Activated CD8-positive, alpha-beta memory T cell treated with anti-CD3 and anti-CD28 coated beads for 48 hours (primary cell): ENCODE data around the gene HOXA3.

ENCODE experiments used
- DNase-seq, 3 experiments: peaks; one replicate each; pipeline ENCODE4 v3.0.0-alpha.2; 2020; ENCODE audit warnings: low read depth in 2 of 3, low spot score in 2 of 3

Gene HOXA3

GRCh38 chr7:27106181-27106900 is 46.0 kb downstream of the HOXA3 start:
- no peak for DNase-seq

- DNase-seq, result no peak
Observed at GRCh38 chr7:27105301-27106031, 46.9 kb downstream of the HOXA3 start.

GRCh38 chr7:27104341-27105058 is 47.9 kb downstream of the HOXA3 start:
- no peak for DNase-seq

- no peak for DNase-seq
Observed at GRCh38 chr7:27103489-27104226, 48.7 kb downstream of the HOXA3 start.

GRCh38 chr7:27102581-27103442 is 49.6 kb downstream of the HOXA3 start, which contains the start of gene HOXA2:
TSS of gene HOXA2 (minus strand) at chr7:27102683. CDS start at chr7:27102500, 183 bp downstream.
- no peak for DNase-seq

DNA sequence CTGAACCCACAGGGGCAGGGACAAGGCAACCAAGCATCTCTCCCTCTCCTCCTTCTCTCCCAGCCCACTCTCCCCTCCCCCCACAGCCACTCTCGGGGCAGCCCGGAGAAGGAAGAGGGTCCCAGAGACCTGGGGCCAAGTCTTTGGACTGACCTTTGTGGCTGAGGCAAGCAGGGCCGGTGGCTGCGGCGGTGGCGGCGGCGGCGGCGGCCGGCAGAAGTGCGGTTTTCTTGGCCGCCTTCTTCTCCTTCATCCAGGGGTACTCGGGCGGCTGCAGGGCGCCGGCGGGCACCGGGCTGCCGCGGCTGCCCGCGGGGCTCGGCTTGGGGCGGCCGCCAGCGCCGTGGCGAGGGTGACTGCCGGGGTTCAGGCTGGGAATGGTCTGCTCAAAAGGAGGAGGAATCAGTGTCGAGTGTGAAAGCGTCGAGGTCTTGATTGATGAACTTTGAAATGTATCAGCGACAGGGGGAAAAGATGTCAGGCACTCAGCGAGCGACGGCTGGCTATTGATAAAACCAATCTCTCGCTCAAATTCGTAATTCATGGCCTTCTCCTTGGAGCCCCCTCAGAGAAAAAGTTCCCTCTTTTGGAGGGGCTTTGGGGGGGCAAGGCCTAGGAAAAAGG is 50.3 kb downstream of the HOXA3 start:
- no peak for DNase-seq

GRCh38 chr7:27101171-27101956 is 51.0 kb downstream of the HOXA3 start:
- no peak for DNase-seq

DNA sequence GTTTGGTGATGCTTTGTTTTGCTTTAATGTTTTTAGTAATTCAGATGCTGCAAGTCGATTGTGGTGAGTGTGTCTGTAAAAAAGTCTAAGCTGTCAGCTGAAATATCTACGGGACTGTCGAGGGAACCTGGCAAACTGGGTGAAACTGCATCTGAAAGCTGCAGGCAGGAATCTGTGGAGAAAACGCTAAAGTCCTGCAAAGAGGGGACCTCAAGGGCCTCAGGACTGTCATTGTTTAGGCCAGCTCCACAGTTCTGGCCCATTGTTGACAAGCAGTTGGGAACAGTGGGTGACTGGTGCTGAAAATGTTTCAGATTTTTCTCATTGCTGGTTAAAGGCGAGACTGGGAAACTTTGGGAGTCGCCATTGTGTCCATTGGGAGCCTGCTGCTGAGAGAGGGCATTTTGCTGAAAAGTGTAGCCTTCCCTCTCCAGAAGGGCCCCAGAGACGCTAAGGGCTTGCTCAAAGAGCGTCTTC is 51.7 kb downstream of the HOXA3 start:
- DNase-seq, result no peak

DNA sequence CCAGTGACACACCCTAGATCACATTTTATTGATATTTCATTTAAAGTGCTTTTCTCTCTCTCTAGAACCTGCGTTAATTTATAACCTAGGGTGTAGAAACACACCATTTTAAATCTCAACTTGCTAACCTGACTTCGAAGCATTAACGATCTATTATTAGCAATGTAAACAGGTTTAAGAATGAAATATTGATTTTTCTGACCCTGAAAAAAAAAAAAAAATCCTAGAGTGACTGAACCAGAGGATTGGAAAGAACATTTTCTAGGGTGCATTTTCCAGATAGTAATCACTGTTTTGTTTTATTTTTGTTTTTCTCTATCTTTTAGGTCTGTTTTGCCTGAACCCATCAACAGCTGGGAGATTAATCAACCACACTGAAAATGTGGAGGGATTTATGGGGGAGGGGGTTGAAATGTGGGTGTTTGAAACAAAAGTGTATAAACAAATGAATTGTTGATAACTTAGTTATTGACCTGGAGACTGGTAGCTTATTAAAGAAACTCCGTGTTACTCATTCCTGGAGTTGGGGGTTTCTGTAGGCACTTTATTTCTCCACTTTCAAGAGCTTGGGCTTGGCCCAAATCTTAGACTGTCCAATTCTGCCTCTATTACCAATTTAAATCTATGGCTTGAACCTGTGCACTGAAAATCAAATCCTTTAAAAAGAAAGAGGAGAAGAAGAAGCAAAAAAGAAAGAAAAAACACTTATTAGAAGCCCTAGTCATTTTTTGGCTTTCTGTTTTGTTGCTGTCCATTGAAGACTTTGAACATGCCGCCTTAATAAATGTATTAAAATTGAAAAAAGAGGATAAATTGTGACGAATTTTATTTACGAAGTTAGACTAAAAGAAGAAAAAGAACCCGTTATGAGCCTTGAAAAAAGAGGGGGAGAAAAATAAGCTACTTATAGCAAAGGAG is 52.7 kb downstream of the HOXA3 start:
- no peak for DNase-seq

DNA sequence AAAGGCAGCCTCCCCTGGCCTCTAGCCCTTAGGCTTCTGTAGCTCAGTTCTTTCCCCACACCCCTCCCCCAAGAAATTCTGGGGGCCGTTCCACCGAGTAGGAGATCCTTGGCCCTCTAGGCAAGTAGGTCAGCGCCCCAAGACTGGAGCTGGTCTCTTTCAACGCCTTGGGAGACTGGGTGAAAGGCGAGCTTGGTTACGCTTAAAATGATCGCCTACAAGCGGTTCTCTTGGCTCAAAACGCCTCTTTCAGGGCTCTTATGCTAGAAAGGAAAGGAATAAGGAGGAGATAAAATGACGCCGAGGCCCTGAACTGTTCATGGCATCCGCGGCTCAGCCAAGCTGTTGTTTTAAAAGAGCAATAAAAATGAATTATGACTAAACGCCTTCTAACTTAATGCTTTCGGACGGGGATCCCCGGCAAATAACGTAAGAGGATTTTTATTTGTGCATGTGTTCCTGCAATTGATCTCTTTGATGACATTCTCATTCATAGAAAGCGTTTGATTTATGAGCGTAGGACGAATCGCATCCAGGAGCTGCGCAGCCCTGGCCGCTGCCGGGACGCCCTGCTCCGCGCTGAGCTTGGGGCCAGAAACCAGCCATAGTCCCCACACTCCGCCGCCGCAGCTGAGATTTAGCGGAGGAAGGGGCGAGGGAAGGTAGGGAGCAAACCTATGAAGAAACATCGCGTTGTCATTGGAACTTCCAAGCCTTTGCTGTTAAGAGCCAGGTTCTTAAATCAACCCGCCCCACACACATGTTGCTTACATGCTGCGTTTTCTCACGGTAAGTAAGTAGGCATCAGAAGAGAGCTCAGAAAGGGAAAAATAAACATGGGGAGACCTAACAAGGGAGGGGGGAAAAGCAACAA is 53.6 kb downstream of the HOXA3 start:
- DNase-seq, result no peak

DNA sequence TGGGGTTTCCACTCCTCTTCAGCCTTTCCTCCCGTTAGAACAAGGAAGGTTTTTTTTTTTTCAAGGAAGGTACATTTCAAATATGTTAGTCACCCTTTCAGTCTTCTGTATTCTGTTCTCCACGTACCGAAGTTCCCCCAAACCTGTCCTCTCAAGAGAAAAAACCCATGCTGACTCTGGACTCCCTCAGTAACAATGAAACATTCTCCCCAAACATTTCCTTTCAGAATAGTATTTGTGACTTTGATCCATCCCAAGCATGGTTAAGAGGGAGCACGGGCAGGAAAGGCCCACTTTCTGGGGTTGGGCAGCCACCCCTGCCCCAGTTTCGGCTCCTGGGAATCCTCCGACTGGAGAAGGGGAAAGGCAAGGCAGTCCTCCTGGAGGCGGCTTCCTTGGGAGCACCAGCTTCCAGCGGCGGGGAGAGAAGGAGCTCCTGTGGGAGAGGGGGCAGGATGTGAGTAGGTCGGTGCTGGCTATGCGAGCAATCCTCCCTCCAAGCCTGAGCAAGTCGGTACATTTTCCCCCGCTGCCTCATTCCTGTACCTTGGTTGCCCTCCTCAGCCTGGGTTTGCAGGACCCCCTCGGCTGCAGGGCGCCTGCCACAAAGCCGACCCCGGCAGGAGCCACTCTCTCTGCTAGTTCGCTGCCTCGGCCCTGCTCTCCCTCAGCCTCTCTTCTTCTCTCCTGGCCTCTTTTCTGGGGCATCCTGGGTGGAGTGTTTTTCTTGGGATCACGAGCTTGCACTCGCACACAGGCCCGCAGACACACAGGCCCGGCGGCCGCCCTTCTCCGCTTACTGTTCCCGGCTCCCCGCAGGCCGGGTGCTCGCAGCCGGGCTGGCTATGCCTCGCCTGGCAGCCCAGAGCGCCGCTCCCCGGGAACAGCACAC is 54.5 kb downstream of the HOXA3 start:
- no peak for DNase-seq

GRCh38 chr7:27096768-27097514 is 55.4 kb downstream of the HOXA3 start:
- no peak for DNase-seq

DNA sequence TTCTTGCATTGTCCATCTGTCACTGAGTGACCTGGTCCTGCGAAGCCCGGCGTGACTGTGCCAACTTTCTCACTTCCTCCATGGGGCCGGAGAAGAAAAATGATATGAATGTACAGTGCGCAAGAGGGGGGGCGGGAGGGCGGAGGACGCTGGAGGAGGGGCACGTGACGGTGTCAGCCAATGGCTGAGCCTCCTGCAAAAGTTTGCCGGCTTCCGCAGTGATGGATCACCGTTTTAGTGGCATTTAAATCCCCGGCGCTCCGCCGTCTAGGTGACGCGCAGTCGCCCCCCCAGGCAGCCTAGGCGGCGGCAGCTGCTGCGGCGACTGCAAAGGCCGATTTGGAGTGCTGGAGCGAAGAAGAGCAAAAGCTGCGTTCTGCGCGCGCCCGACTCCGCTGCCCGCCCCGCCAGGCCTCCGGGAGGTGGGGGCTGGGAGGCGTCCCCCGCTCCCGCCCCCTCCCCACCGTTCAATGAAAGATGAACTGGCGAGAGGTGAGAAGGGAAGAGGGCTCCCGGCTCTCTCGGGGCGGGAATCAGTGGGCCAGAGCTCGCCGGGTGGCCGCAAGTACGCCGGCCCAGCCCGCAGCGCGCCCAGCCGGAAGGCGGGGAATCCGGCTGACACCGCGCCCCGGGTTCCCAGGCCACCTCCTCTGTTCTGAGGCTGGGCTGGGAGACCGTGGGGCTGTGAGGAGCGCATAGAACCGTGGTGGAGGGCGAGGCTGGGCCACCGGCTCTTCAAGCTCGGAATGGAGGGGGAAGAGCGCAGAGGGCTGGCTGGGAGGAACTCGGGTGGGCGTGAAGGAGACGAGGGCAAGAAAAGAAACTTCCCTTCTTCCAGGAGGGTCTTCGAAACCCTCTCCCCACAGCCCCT is 56.3 kb downstream of the HOXA3 start, which contains the start of gene HOXA1:
TSS of gene HOXA1 (minus strand) at position 104 of the 871 bp plus-strand sequence. CDS start at position 16, 88 bp downstream.
- DNase-seq, result peak; percentile 34 to 40 (median 39)
